Muscle of arm (tissue), 14 donors: Measurements from ENCODE around the gene GOSR1. TPM values are rescaled to one million over a fixed set of nuclear protein-coding genes. Genes with fewer than 3 reads are reported as not detected.
"Not testable (repeated sequence)": the region's sequence is repeated elsewhere in the genome, so short reads cannot be mapped to it uniquely, and the experiment has no call there.

Experiments
- DNase-seq: peaks from one replicate; pipeline ENCODE4 v3.0.0-alpha.2; 2013
- long read RNA-seq, 11 donors: transcript quantifications; one replicate each; lab custom pipeline, GENCODE V29; 2026
- polyA plus RNA-seq, 12 donors: library from polyadenylated mRNA; unstranded; fragments of 120-200 nt; gene quantifications; one replicate each; pipeline ENCODE4 v1.2.1, GENCODE V29; 2013; ENCODE audit not compliant: insufficient read length in 12 of 12

Gene GOSR1
- polyA plus RNA-seq, result 10 to 100 TPM in 11 of 12 donors, not detected in 1; 18.9 to 41.6 (median 31.4) TPM
- long read RNA-seq, donor 1, full-length matches to known transcripts, result 19 of 26 reads
- long read RNA-seq, donor 1, partial matches to known transcripts, result 7 of 26 reads
- long read RNA-seq, donor 1, other reads (novel, unspliced or antisense), result 0 of 26 reads
- long read RNA-seq, donor 2, full-length matches to known transcripts, result 12 of 12 reads
- long read RNA-seq, donor 2, partial matches to known transcripts, result 0 of 12 reads
- long read RNA-seq, donor 2, other reads (novel, unspliced or antisense), result 0 of 12 reads
- long read RNA-seq, donor 3, full-length matches to known transcripts, result 3 of 3 reads
- long read RNA-seq, donor 3, partial matches to known transcripts, result 0 of 3 reads
- long read RNA-seq, donor 3, other reads (novel, unspliced or antisense), result 0 of 3 reads
- long read RNA-seq, donor 4, full-length matches to known transcripts, result 4 of 4 reads
- long read RNA-seq, donor 4, partial matches to known transcripts, result 0 of 4 reads
- long read RNA-seq, donor 4, other reads (novel, unspliced or antisense), result 0 of 4 reads
- long read RNA-seq, donor 5, full-length matches to known transcripts, result 21 of 21 reads
- long read RNA-seq, donor 5, partial matches to known transcripts, result 0 of 21 reads
- long read RNA-seq, donor 5, other reads (novel, unspliced or antisense), result 0 of 21 reads
- long read RNA-seq, donor 6, full-length matches to known transcripts, result 2 of 2 reads
- long read RNA-seq, donor 6, partial matches to known transcripts, result 0 of 2 reads
- long read RNA-seq, donor 6, other reads (novel, unspliced or antisense), result 0 of 2 reads
- long read RNA-seq, donor 7, full-length matches to known transcripts, result 6 of 6 reads
- long read RNA-seq, donor 7, partial matches to known transcripts, result 0 of 6 reads
- long read RNA-seq, donor 7, other reads (novel, unspliced or antisense), result 0 of 6 reads
- long read RNA-seq, donor 8, full-length matches to known transcripts, result 18 of 18 reads
- long read RNA-seq, donor 8, partial matches to known transcripts, result 0 of 18 reads
- long read RNA-seq, donor 8, other reads (novel, unspliced or antisense), result 0 of 18 reads
- long read RNA-seq, donor 9, full-length matches to known transcripts, result 8 of 8 reads
- long read RNA-seq, donor 9, partial matches to known transcripts, result 0 of 8 reads
- long read RNA-seq, donor 9, other reads (novel, unspliced or antisense), result 0 of 8 reads
- long read RNA-seq, donor 10, full-length matches to known transcripts, result 9 of 9 reads
- long read RNA-seq, donor 10, partial matches to known transcripts, result 0 of 9 reads
- long read RNA-seq, donor 10, other reads (novel, unspliced or antisense), result 0 of 9 reads
- long read RNA-seq, donor 11, full-length matches to known transcripts, result 14 of 14 reads
- long read RNA-seq, donor 11, partial matches to known transcripts, result 0 of 14 reads
- long read RNA-seq, donor 11, other reads (novel, unspliced or antisense), result 0 of 14 reads

GRCh38 chr17:30477083-30477773 is at the start of gene GOSR1:
TSS of gene GOSR1 (plus strand) at chr17:30477408. CDS start at chr17:30477434, 26 bp downstream.
- DNase-seq, result peak; percentile 97

GRCh38 chr17:30427611-30428010 is 49.6 kb upstream of the GOSR1 start:
- no peak for DNase-seq

- peak; percentile 41 for DNase-seq
These were observed 48.1 kb upstream of the GOSR1 start for GRCh38 chr17:30429155-30429554.

- no peak for DNase-seq
These were observed 43.7 kb upstream of the GOSR1 start for GRCh38 chr17:30433514-30433913.

GRCh38 chr17:30436729-30437128 is 40.5 kb upstream of the GOSR1 start:
- DNase-seq, result no peak

GRCh38 chr17:30443721-30444120 is 33.5 kb upstream of the GOSR1 start:
- no peak for DNase-seq

- not testable (repeated sequence) for DNase-seq
These were observed 30.6 kb upstream of the GOSR1 start for GRCh38 chr17:30446640-30447039.

GRCh38 chr17:30449480-30449879 is 27.7 kb upstream of the GOSR1 start:
- DNase-seq, result peak; percentile 23

- DNase-seq, result no peak
These were observed 26.8 kb upstream of the GOSR1 start for GRCh38 chr17:30450125-30451027.

GRCh38 chr17:30454635-30455034 is 22.6 kb upstream of the GOSR1 start:
- no peak for DNase-seq

GRCh38 chr17:30458371-30458770 is 18.8 kb upstream of the GOSR1 start:
- DNase-seq, result no peak

- DNase-seq, result not testable (repeated sequence)
These were observed 18.3 kb upstream of the GOSR1 start for GRCh38 chr17:30458797-30459413.

- no peak for DNase-seq
These were observed 8.7 kb upstream of the GOSR1 start for GRCh38 chr17:30468465-30468864.

- DNase-seq, result peak; percentile 7
These were observed 4.8 kb upstream of the GOSR1 start for GRCh38 chr17:30472238-30472890.

GRCh38 chr17:30475206-30475605 is 2.0 kb upstream of the GOSR1 start:
- no peak for DNase-seq

- DNase-seq, result no peak
These were observed 504 bp upstream of the GOSR1 start for GRCh38 chr17:30476726-30477082.

- DNase-seq, result no peak
These were observed 537 bp downstream of the GOSR1 start for GRCh38 chr17:30477774-30478115.

GRCh38 chr17:30482555-30482954 is 5.3 kb downstream of the GOSR1 start:
- DNase-seq, result no peak

GRCh38 chr17:30483159-30483558 is 6.0 kb downstream of the GOSR1 start:
- no peak for DNase-seq
